Lower lobe of right lung (tissue), 2 donors: ENCODE results near the gene ZNF467. TPM values are rescaled to one million over a fixed set of nuclear protein-coding genes. Genes with fewer than 3 reads are reported as not detected.

Experiments
- ATAC-seq, 2 donors: fragments of 200-7000 bp; cut with Tn5 transposase; one replicate each; pipeline ENCODE4 v1.9.1; 2020 to 2022; ENCODE audit warnings: mild to moderate bottlenecking in 2 of 2, moderate library complexity in 2 of 2
- DNase-seq: peaks from one replicate; pipeline ENCODE4 v3.0.0-alpha.2; 2020
- H3K27ac ChIP-seq: fragments of 200-600 bp; one replicate; pipeline ENCODE4 v1.8.0; 2022
- H3K27me3 ChIP-seq: fragments of 200-600 bp; one replicate; pipeline ENCODE4 v1.8.0; 2022; ENCODE audit warnings: low read depth
- H3K36me3 ChIP-seq: fragments of 200-600 bp; one replicate; pipeline ENCODE4 v1.8.0; 2022; ENCODE audit warnings: mild to moderate bottlenecking
- H3K4me1 ChIP-seq: fragments of 200-600 bp; one replicate; pipeline ENCODE4 v1.8.0; 2022
- H3K4me3 ChIP-seq: fragments of 200-600 bp; one replicate; pipeline ENCODE4 v1.8.0; 2022; ENCODE audit warnings: mild to moderate bottlenecking
- H3K9me3 ChIP-seq: fragments of 200-600 bp; one replicate; pipeline ENCODE4 v1.8.0; 2022
- CTCF ChIP-seq: fragments of 200-600 bp; IDR thresholded peaks from one replicate; pipeline ENCODE4 v1.8.0; 2022; ENCODE audit warnings: antibody characterized with exemption, mild to moderate bottlenecking
- intact Hi-C: fragments of 100-400 bp; cut with DNase I; formaldehyde crosslinking; loops from one replicate; pipeline ENCODE4 v1.11.0; 2022
- total RNA-seq: library from RNA; stranded (reverse); fragmentation: NEBNext Ultra II Directional; extraction: Animal tissue kit (Norgen Biotek cat#: 25700); gene quantifications from one replicate; pipeline ENCODE4 v1.2.1, GENCODE V29; 2021
- donor health status: DM: no; HTN: yes; CAD: no; lungs with severe emphysema.

ZNF467 gene
- total RNA-seq, 1 donor from 2014 or later: 23.0 TPM

DNA sequence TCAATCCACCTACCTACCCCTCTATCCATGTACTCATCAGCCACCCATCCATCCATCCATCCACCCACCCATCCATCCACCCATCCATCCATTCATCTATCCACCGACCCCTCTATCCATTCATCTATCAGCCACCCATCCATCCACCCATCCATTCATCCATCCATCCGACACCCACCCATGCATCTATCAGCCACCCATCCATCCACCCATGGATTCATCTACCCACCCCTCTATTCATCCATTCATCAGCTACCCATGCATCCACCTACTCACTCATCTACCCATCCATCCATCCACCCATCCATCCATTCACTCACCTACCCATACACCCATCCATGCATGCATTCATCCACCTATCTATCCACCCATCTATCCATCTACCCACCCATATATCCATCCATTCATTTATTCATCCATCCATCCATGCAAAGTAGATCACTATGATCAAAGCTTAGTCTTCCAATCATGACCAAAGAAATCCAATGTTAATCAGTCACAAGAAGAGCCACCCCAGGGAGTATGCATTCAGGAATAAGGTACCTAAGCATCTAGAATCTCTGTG is 27.7 kb upstream of the ZNF467 start:
- intact Hi-C loops: no loop called here
- no peaks in the 10 kb centered on the region for H3K27me3 ChIP-seq
- H3K27ac ChIP-seq: no peak overlapping the region
- TF ChIP-seq CTCF: no peak
- no peaks in the 10 kb centered on the region for H3K9me3 ChIP-seq
- H3K4me1 ChIP-seq: no peaks in the 10 kb centered on the region
- no peak overlapping the region for H3K4me3 ChIP-seq
- DNase-seq (no peak), ATAC-seq (no peak)
- no peaks in the 10 kb centered on the region for H3K36me3 ChIP-seq

- Histone ChIP-seq H3K27ac (no peak overlapping the region), H3K27me3 (no peaks in the 10 kb centered on the region), H3K36me3 (no peaks in the 10 kb centered on the region), H3K9me3 (no peaks in the 10 kb centered on the region), H3K4me3 (no peak overlapping the region), H3K4me1 (no peaks in the 10 kb centered on the region)
- ATAC-seq (no peak), DNase-seq (no peak)
- TF ChIP-seq CTCF: no peak
- intact Hi-C loops: no loop called here
These were observed 26.8 kb upstream of the ZNF467 start for GRCh38 chr7:149800169-149800555.

DNA sequence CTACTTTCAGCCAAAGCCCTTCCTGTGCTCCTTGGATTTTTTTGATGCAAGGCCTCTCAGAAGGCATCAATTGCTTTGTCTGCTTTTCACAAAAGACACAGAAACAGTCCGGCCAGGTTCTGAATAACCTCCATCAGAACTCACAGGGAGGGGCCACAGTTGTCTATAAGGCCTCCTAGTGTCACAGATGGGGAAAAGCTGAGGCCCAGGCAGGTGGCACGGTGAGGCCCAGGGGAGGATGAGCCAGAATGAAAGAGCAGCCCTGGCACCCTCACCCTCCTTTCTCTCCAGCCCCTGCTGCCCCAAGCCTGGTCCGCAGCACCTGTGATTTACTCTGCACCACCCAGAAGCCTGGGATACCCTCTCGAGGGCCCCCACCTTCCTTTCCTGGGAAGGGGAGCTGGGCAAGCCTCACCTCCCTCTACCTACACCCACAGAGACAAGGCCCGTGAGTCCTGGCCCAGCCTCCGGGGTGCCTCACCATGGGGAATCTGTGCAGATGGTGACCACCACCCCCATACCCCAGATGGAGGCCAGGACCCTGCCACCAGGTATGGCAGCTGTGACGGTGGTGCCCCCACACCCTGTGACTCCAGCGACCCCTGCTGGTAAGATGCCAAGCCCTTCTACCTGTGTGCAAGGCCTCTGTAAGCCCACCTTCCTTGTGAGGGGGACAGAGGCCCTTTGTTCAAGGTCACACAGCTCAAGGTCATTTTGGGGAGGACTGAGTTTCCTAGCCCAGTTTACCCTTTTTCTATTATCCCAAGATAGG is 26.2 kb upstream of the ZNF467 start:
- peak; percentile 52 for TF ChIP-seq CTCF
- ATAC-seq (no peak), DNase-seq (no peak)
- Histone ChIP-seq H3K9me3 (no peaks in the 10 kb centered on the region), H3K4me1 (no peaks in the 10 kb centered on the region), H3K4me3 (no peak overlapping the region), H3K36me3 (no peaks in the 10 kb centered on the region), H3K27me3 (no peaks in the 10 kb centered on the region), H3K27ac (no peak overlapping the region)
- intact Hi-C loops: no loop called here

GRCh38 chr7:149797771-149798170 is 24.4 kb upstream of the ZNF467 start:
- ATAC-seq: no peak
- Histone ChIP-seq H3K9me3 (no peaks in the 10 kb centered on the region), H3K27me3 (no peaks in the 10 kb centered on the region), H3K36me3 (no peaks in the 10 kb centered on the region), H3K4me3 (no peak overlapping the region), H3K4me1 (no peaks in the 10 kb centered on the region), H3K27ac (no peak overlapping the region)
- intact Hi-C loops: no loop called here
- DNase-seq: no peak
- no peak for TF ChIP-seq CTCF

DNA sequence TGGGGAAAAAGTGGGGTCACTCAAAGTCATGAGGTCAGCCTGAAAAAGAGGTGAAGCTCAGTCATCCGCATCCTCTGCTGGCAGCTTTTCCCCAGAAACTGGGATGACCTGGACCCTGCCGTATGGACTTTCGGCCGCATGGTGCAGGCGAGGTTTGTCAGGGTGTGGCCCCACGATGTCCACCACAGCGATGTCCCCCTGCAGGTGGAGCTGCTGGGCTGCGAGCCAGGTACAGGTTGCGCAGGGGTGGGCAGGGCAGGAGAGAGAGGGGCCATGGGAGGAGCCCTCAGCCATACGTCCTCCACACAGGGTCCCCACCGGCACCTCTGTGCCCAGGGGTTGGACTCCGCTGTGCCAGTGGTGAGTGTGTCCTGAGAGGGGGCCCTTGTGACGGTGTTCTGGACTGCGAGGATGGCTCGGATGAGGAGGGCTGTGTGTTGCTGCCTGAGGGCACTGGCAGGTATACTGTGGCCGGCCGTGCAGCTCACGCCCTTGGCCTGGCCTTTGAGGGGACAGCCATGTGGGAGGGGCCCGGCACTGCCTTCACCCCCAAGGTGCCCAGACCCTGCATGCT is 23.0 kb upstream of the ZNF467 start:
- no peak for ATAC-seq
- TF ChIP-seq CTCF: no peak
- Histone ChIP-seq H3K4me3 (no peak overlapping the region), H3K9me3 (no peaks in the 10 kb centered on the region), H3K27ac (no peak overlapping the region), H3K27me3 (no peaks in the 10 kb centered on the region), H3K4me1 (no peaks in the 10 kb centered on the region), H3K36me3 (no peaks in the 10 kb centered on the region)
- intact Hi-C loops: no loop called here
- no peak for DNase-seq
